ENCODE results near the gene C4B.
"Not testable (repeated sequence)": the region's sequence is repeated elsewhere in the genome, so short reads cannot be mapped to it uniquely, and the experiment has no call there.

The C4B gene

DNA sequence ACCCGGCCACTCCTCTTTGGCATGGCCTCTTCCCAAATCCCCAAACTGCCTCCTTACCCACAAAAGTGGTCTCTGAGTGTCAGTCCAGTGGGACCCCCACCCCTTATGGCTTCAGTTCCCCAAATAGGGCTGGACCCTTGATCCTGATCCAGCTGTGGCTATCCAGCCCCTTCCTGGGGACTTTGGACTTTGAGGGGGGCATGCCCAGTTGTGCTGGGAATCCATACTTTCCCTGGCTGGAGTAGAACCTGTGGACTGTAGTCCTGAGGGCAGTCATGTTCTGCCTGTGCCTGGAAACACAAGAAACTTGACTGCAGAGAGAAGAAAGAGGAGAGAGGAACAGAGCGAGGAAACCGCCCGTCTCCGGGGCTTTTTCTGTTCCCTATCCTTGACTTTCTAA is 22.5 kb downstream of the C4B start:
- DNase-seq (ENCODE audit: low read depth) = not testable (repeated sequence)

DNA sequence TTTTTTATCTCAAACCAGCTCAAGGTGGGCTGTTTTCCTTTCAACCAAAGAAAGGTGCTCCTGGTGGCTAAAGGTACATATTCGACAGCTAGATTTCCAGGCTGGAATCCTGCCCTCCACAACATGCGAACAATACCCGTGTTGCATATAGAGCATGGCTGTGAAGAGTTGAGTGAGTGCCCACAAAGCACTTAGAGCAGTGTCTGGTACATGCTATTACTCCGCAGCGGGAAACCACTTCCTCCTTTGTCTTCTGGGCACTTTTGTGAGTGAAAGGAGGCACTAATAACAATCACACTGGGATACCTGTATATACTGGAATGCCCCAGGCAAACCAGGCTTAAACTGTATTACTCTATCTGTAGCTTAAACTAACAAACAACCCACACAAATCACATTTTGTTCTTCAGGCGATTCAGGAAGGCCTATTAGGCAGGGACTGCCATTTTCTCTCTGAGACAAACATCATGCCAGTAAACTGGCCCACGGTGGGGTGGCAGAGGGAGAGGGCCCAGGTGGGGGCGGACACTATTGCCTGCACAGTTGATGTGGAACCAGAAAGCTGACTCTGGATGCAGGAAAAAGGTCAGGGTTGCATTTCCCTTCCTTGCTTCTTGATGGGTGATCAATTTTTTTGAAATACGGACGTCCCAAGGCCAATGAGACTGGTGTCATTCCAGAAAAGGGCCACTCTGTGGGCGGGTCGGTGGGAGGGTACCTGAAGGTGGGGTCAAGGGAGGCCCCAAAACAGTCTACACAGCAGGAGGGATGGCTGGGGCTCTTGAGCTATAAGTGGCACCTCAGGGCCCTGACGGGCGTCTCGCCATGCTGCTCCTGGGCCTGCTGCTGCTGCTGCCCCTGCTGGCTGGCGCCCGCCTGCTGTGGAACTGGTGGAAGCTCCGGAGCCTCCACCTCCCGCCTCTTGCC is 23.3 kb downstream of the C4B start, which contains the start of gene CYP21A2:
CYP21A2 (plus strand) TSS at position 818 of the 927 bp plus-strand sequence; CDS start at position 826, 8 bp downstream.
- DNase-seq (ENCODE audit: low read depth) = not testable (repeated sequence)

DNA sequence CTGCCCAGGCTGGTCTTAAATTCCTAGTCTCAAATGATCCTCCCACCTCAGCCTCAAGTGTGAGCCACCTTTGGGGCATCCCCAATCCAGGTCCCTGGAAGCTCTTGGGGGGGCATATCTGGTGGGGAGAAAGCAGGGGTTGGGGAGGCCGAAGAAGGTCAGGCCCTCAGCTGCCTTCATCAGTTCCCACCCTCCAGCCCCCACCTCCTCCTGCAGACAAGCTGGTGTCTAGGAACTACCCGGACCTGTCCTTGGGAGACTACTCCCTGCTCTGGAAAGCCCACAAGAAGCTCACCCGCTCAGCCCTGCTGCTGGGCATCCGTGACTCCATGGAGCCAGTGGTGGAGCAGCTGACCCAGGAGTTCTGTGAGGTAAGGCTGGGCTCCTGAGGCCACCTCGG is 24.3 kb downstream of the C4B start:
- DNase-seq (ENCODE audit: low read depth) = not testable (repeated sequence)

DNA sequence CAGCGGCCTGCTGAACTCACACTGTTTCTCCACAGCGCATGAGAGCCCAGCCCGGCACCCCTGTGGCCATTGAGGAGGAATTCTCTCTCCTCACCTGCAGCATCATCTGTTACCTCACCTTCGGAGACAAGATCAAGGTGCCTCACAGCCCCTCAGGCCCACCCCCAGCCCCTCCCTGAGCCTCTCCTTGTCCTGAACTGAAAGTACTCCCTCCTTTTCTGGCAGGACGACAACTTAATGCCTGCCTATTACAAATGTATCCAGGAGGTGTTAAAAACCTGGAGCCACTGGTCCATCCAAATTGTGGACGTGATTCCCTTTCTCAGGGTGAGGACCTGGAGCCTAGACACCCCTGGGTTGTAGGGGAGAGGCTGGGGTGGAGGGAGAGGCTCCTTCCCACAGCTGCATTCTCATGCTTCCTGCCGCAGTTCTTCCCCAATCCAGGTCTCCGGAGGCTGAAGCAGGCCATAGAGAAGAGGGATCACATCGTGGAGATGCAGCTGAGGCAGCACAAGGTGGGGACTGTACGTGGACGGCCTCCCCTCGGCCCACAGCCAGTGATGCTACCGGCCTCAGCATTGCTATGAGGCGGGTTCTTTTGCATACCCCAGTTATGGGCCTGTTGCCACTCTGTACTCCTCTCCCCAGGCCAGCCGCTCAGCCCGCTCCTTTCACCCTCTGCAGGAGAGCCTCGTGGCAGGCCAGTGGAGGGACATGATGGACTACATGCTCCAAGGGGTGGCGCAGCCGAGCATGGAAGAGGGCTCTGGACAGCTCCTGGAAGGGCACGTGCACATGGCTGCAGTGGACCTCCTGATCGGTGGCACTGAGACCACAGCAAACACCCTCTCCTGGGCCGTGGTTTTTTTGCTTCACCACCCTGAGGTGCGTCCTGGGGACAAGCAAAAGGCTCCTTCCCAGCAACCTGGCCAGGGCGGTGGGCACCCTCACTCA is 25.0 kb downstream of the C4B start:
- not testable (repeated sequence) for DNase-seq (ENCODE audit: low read depth)

DNA sequence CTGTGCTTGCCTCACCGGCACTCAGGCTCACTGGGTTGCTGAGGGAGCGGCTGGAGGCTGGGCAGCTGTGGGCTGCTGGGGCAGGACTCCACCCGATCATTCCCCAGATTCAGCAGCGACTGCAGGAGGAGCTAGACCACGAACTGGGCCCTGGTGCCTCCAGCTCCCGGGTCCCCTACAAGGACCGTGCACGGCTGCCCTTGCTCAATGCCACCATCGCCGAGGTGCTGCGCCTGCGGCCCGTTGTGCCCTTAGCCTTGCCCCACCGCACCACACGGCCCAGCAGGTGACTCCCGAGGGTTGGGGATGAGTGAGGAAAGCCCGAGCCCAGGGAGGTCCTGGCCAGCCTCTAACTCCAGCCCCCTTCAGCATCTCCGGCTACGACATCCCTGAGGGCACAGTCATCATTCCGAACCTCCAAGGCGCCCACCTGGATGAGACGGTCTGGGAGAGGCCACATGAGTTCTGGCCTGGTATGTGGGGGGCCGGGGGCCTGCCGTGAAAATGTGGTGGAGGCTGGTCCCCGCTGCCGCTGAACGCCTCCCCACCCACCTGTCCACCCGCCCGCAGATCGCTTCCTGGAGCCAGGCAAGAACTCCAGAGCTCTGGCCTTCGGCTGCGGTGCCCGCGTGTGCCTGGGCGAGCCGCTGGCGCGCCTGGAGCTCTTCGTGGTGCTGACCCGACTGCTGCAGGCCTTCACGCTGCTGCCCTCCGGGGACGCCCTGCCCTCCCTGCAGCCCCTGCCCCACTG is 25.9 kb downstream of the C4B start:
- DNase-seq (ENCODE audit: low read depth) = not testable (repeated sequence)

DNA sequence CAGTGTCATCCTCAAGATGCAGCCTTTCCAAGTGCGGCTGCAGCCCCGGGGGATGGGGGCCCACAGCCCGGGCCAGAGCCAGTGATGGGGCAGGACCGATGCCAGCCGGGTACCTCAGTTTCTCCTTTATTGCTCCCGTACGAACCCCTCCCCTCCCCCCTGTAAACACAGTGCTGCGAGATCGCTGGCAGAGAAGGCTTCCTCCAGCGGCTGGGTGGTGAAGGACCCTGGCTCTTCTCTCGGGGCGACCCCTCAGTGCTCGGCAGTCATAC is 26.4 kb downstream of the C4B start:
- DNase-seq (ENCODE audit: low read depth) = not testable (repeated sequence)

DNA sequence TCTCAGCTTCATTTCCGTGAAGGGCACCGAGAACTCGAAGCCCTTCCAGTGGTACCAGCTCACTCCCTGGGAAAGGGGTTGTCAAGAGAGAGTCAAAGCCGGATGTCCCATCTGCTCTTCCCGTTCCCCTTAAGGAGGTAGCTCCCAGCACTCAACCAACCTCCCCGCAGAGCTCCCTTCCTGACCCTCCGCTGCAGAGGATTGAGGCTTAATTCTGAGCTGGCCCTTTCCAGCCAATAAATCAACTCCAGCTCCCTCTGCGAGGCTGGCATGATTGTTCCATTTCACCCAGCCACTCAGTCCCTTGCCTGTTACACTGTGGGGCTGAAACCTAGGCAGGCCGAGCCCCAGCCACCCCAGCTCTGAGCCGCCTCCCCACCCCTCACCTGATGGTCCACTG is 26.8 kb downstream of the C4B start:
- not testable (repeated sequence) for DNase-seq (ENCODE audit: low read depth)

DNA sequence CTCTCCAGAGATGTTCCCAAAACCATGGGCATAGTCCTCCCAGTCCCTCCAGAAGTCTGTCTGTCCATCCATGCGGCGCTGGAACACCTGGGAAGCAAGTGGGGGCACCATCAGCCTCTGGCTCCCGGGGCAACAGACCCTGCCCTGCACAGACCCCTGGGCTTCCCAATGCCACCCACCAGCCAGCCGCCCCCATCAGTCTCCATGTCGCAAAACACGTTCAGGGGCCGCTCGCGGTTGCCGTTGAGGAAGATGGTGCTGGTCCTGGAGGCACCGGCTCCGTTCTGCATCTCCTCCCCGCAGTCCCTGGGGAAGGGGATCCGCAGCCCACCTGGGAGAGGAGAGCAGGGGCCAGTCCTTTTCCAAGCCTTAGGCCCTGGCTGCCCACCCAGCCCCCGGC is 27.7 kb downstream of the C4B start:
- DNase-seq (ENCODE audit: low read depth) = not testable (repeated sequence)

DNA sequence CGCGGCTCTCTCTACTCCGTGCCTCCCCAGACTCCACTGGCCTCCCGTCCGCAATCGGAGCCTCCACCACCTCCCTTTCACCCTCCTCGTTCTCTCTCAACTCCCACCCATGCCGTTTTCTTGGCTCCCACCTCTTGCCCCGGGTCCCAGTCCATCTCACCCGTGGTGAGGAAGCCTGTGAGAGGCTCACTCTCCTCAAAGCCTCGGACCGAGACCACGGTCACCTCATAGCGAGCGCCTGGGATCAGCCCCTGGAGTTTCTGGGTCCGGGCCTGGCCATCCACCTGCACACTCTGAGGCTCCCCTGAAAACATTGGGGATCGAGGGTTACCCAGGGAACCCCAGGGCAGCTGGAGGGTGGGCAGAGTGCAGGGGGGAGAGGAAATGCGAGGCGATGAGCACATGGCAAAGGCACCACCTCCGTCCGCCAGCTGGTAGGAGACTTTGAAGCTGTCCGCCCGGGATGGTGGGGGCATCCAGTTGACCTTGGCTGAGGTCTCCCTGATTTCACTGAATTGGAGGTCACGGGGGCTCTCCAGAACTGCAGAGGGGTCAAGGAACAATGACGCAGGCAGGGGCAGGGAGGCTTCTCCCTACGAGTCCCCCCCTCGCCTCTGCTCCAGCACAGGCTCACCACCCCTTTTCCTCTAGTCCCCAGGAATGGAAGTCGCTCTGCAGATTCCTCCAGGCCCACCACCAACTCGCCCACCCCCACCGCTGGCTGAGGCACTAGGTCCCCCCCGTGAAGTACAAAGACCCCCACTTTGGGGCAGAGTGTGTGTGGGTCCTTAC is 29.2 kb downstream of the C4B start:
- DNase-seq (ENCODE audit: low read depth) = not testable (repeated sequence)

DNA sequence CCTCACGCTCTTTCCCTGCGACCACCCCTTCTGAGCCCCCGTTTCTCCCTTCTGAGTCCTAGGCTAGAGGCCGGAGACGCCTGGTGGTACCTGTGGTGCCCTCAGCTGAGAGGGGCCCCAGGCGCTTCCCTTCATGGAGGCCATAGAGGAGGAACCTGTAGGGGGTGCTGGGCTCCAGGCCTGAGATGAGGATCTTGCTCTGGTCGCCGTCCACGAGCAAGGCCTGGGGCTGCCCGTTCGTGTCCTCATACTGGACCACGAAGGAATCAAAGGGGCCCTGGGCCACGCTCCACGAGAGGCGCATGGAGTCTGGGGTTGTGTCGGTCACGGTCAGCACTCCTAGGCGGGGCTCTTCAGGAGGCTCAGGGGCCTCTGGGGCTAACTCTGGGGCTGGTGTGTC is 30.3 kb downstream of the C4B start:
- not testable (repeated sequence) for DNase-seq (ENCODE audit: low read depth)

DNA sequence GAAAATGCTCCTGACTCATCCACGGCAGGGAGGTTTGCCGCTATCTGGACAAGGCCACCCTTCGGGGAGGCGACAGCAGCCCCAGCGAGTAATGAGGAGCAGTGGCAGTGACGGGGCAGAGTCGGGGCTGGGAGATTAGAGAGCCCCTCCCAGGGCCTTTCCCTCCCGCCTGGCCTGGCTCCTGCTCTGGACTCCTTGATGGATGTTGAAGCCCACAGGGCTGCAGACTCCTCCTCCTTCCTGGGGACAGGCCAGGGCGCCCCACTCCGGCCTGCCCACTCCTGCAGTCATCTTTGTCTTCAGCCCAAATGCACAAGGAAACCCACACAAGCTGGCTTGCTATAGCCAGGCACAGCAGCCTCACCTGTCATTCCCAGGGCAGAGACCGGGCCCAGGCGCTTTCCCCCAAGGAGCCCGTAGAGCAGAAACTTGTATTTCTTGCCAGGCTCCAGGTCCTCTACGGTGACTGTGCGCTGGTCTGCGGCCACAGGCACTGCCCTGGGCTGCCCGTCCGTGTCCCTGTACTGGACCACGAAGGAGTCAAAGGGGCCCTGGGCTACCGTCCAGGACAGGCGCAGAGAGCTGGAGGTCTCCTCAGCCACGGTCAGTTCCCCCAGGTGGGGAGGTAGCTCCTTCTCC is 31.3 kb downstream of the C4B start:
- no peak for DNase-seq (ENCODE audit: low read depth)

DNA sequence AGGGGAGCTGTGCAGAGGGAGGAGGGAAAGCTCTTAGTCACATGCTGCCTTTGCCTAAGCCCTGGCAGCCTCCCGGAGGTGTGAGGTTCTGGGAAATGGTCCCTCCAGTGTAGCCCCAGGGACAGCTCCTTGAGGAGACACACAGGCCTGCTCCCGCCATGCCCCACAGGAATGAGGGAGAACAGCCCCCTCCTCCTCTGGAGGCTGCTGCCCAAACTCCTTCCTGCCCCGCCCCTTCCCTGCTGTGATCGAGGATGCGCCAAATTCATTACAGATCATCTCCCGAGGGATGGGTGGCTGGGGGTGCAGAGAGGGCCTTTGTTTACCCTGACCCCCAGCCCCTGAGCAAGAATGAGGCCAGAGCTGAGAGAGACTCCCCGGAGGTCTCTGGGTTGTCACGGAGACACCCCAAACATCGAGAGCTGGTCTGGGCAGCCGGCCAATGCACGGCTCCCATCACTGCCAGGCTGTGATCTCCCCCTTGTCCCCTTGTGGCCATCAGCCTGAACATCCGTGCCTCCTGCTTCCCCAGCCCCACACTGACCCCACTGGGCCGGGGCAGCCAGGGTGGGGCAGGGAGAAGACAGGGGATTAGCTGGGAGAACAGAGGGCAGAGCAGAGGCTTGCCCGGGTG is 32.0 kb downstream of the C4B start:
- no peak for DNase-seq (ENCODE audit: low read depth)

DNA sequence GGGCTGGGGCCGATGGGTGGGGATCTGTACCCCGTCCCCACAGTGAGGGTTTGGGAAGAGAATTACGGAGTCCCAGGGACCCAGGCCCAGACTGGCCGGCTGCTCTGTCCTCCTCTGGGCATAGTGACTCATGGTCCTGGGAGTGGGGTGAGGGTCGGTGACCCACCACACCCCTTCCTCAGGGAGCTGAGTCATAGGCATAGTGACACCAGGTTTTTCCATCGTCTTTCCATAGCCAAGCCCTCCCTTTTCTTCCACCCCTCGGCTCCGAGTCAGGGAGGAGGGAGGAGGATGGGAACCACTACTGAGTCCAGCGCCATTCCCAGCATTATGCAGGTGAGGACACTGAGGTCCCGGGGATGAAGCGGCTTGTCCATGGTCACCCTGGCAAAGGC is 32.5 kb downstream of the C4B start:
- DNase-seq (ENCODE audit: low read depth) = no peak

DNA sequence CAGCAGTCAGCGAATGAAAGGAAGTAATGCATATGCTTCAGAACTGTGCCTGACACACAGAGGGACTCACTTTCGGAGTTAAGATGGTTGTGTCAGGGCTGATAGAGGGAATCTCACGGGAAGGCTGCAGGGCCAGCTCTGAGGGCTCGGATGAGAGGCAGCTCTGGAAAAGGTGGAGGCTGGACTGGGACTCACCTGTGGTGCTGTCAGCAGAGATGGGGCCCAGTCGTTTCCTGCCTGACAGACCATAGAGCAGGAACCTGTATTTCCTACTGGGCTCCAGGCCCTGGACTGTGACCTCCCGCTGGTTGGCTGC is 32.9 kb downstream of the C4B start:
- no peak for DNase-seq (ENCODE audit: low read depth)

DNA sequence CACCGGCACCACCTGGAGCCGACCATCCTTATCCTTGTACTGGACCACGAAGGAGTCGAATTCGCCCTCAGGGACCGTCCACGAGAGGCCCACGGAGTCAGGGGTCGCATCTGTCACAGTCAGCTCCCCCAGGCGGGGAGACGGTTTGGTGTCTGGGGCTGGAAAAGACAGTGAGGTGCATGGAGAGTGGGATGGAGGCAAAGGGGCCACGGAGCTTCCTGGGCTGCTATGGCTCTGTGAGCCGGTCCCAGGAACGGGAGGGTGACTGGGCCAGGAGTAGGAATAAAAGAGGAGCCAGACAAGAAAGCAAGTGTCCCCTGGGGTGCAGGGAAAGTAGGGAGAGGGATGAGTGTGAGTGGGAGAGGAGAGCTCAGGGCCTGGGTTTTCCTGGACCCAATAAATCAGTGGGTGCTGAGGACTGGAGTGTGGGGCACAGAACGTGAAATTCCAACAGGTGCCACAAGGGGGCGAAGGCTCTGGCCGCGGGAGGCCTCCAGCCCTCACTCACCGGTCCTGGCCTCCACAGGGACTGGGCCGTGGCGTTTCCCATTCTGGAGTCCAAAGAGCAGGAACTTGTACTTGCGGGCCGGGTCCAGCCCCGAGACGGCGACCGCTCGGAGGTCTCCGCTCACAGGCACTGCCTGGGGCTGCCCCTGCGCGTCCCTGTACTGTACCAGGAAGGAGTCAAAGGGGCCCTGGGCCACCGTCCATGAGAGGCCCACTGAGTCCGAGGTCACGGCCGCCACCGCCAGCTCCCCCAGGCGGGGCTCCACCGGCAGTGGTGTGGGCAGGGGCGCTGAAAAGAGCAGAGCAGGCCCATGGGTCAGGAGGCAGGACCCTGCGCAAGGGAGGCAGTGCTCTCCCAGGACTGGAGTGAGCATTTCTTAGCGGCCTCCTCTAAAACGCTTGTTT is 33.5 kb downstream of the C4B start:
- DNase-seq (ENCODE audit: low read depth) = peak; percentile 46

DNA sequence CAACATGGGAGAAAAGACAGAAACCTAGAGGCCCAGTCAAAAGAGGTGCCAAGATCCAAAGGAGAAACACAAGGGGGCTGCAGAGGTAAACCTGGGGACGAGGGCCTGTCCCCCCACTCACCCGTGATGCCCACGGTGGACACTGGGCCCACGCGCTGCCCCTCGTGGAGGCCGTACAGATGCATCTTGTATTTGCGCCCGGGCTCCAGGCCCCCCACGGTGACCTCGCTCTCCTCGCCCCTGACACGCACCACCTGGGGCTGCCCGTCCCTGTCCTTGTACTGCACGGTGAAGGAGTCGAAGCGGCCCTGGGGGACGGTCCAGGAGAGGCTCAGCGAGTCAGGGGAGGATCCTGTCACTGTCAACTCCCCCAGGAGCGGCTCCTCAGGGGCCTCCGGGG is 34.6 kb downstream of the C4B start:
- not testable (repeated sequence) for DNase-seq (ENCODE audit: low read depth)

DNA sequence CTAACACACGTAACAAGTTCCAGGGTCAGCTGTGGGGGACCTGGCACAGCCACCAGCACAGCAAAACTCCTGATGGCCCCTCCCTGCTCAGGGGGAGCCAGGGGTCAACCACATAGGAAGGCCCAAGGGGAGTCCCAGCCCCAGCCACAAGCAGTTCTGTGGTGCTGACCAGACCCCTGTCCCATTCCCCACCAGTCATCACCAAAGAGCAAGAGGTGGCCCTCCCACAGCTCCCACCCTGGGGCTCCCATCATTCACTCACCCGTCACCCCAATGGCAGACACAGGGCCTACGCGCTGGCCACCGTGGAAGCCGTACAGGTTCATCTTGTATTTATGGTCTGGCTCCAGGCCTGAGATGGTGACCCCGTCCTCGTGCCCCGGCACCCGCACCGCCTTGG is 35.1 kb downstream of the C4B start:
- DNase-seq (ENCODE audit: low read depth) = not testable (repeated sequence)

DNA sequence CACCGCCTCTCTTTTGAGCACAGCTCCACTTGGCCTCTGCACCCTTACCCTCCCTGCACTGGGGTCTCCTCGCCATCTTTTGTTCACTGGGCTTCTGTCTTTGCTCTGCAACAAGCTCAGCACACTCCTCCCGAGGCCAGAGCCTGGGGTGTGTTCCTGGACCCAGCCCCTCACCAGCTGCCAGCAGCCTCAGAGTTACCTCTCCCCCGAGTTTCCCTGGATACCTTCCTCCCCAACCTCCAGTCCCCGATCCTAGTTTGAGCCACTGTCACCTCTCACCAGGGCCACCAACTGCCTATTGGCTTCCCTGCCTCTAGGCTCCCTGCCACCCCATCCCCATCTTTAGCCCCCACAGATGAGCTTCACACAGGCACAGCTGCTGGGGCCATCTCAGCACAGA is 36.0 kb downstream of the C4B start:
- DNase-seq (ENCODE audit: low read depth) = no peak

DNA sequence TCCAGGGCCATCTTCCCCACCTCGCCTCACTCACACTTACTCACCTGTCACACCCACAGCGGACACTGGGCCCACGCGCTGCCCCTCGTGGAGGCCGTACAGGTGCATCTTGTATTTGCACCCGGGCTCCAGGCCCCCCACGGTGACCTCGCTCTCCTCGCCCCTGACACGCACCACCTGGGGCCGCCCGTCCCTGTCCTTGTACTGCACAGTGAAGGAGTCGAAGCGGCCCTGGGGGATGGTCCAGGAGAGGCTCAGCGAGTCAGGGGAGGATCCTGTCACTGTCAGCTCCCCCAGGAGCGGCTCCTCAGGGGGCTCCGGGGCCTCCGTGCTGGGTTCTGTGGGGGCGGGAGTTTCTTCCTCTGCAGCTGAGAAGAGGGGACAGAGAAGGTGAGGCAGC is 38.0 kb downstream of the C4B start:
- DNase-seq (ENCODE audit: low read depth) = not testable (repeated sequence)
